Anterior cingulate cortex (tissue), 58 donors: ENCODE measurements around the gene AP5B1.
A peak's percentile ranks its signal among the peaks of the same experiment; 100 is the strongest.

Experiments used
- DNase-seq, 58 donors: peaks; one replicate each; lab custom pipeline; 2025; lab: John Stamatoyannopoulos, UW

AP5B1 gene

DNA sequence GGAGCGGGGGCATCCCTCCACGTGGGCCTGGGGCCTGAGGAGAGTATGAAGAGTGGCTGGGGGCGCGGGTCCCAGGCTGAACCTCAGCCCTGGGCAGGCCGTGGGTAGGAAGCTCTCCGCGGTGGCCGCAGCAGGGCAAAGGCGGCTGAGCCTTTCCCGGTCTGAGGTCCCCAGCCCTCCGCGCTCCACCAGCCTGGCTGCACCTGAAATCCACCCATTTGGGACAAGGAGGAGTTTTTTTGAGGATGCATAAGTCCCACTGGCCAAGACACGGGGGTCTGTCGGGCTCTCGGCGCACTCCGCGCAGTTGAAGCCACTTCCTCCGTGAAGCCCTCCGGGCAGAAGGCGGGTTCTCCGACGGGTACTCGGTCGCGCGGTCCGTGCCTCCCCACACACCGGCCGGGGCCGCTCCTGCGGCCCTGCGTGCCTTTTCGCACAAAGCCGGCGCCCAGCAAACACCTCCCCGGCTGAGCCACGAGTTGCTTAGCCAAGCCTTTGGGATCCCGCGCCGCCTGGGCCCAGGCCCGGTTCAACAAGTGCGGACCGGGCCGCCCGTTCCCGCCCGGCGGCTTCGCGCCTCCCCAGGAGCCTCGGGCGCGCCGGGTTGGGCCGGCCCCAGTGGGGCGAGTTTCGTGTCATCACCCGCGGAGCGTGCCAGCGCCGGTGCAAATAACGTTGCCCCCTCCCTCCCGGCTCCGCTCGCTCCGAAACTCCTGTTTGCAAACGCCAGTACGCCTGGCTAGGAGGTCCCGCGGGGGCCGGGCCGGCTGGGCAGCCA, 5.4 kb upstream of the AP5B1 start:
- no peak for DNase-seq

DNA sequence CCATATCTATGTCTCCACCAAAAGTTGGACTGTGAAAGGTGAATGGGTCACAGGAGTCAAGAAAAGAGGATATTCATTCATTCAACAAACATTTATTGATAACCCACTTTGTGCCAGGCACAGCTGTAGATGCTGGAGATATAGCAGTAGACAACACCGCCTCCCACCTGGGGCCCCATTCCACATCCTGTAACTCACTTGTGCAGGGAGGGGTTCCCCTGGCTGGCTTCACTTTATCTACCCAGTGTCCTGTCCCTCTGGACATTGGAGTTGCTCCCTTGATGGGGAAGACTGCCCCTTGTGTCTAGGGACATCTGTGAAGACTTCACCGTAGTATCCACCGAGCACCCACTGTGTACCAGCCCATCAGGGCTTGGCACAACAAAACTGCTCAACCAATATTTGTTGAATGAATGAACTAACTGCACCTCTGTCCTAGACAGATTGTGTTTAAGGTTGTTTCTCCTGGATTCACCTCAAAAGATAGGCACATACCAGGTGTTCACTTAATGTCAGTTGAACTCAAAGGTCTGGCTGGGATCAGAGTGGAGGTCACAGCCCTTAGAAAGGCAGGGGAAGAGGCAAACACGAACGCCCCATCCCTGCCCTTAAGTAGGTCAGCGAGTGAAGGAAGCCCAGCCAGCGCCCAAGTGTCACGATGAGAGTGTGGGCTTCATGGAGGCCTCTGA, 4.7 kb upstream of the AP5B1 start:
- no peak for DNase-seq

DNA sequence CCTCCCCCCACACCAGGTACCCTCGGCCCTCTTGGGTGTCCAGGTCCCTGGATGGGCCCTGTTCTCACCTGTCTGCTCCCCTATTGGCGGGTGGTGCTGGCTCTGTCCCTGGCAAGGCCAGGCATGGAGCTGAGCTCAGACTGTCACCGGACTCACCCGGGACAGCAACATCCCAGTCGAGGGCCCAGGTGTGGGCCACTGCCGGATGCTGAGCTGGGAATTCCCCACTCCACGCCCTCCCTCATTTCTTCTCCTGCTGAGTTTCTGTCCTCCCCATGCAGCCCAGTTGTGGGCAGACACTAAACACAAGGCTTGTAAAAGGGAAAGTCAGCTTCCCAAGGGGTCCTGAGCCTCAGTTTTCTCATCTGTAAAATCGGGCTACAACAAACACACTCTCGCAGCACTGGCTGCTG, 2.0 kb upstream of the AP5B1 start:
- no peak for DNase-seq

- DNase-seq, result no peak
Observed at GRCh38 chr11:65781962-65782815, 1.4 kb upstream of the AP5B1 start.

GRCh38 chr11:65781152-65781961, 581 bp upstream of the AP5B1 start:
- DNase-seq, result peak in 25 of 58 donors; percentile 8 to 55 (median 24)

- peak in 50 of 58 donors; percentile 21 to 75 (median 52) for DNase-seq
Observed at GRCh38 chr11:65779919-65780769, 632 bp downstream of the AP5B1 start.

- no peak for DNase-seq
Observed at GRCh38 chr11:65779669-65779918, 1.2 kb downstream of the AP5B1 start.

DNA sequence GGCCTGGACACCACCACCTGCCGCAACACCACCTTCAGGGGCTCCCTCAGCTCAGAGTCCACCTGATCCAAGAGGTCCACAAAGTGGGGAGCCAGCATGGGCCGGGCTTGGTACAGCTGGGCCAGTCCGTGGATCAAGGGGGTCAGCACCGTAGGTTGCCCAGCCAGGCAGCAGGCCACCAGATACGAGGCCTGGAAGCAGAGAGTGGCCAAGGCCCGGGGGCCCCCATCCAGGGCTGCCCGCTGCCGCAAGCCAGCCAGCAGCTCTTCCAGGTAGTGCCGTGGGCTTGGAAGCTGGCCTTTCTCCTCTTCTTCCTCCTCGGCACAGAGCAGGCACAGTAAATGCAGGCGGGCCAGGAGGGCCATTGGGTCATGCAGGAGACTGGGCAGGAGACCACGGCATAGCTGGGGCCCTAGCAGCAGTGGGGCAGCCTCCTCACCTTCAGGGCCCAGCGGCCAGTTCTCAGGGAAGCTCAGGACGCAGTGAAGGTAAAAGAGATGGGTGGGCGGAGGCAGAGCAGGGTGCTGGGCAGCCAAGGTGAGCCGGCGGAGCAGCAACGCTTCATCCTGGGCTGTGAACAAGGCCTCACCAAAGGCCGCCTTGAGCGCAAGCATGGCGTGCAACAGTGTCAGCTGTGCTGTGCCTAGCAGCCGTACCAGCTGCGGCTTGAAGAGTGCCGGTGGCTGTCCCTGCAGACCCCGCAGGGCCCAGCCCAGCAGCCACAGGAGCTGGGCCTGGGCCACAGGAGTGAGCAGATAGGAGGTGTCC, 1.7 kb downstream of the AP5B1 start:
- DNase-seq, result no peak

DNA sequence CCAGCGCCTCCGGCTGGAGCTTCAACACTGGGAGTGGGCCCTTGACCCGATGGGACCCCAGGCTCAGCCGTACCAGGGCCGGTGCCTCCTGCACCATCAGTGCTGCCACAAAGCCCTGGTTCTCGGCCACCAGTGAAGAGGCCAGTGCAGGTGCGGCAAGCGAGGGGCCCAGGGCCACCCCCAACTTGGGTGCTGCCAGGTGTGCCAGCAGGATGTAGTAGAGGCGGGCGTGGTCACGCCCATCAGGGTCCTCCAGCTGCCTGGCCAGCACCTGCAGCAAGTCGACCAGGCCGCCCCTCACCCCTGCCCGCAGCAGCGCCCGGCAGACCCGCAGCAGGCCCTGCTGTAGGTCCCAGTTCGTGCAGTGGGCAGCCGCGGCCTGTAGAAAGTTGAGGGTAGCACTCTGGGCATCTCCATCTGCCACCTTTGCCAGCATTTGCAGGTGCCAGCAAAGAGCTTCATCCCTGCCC, 2.3 kb downstream of the AP5B1 start:
- no peak for DNase-seq

DNA sequence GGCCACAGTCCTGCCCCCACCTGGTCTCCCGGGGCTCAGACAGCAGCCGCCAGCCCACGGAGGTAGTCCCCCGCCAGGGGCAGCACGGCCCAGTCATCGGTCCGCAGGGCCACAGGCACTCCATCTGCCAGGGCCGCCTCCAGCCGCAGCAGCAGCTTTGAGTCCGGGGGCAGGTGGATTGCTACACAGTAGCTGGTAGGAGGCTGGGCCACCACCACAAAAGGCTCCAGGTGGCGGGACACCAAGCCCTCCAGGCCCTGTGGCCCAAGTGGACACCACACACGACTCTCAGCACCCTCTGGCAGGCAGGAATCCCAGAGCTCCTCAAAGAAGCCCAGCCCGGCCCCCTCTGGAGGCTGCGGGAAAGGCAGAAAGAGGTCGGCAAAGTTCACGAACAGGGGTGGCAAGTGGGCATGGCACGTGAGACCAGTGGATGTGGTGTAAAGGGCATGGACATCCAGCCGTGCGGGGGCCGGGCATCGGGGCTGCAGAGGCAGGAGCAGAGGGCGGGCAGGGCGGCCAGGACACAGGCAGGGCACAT, 2.9 kb downstream of the AP5B1 start:
- DNase-seq, result no peak

DNA sequence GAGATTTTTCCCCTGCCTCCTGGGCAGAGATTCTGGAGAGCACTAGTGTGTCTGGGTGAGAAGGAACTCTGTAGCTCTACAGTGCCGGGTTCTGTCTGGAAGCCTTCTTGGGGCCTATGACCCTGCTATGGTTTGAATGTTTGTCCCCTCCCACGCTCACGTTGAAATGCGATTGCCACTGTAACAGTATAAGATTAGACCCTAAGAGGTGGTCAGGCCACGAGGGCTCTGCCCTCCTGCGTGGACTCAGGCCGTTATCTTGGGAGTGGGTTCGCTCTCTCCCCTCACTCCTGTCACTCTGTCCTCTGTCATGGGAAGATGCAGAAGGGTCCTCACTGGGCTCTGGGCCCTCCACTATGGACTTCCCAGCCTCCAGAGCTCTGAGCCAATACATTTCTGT, 3.5 kb downstream of the AP5B1 start:
- DNase-seq, result no peak

GRCh38 chr11:65776710-65777141, 4.0 kb downstream of the AP5B1 start:
- no peak for DNase-seq

DNA sequence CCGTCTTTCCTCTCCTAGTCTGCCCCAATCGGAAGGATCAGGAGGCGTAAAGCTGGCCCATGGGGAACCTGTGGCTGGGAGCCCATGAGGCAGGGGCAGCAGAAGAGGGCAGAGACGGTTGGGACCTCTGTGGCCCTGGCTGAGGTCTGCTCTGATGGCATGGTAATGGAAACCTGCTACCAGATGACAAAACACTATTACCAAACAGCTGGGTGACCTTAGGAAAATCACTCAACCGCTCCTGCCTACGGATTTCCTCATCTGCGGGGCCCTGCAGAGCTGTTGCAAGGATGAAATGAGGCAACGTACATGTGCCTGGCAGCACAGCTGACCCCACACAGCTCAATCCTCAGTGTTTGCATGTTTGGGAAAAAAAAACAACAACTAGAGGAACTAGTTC, 4.6 kb downstream of the AP5B1 start:
- DNase-seq, result no peak

DNA sequence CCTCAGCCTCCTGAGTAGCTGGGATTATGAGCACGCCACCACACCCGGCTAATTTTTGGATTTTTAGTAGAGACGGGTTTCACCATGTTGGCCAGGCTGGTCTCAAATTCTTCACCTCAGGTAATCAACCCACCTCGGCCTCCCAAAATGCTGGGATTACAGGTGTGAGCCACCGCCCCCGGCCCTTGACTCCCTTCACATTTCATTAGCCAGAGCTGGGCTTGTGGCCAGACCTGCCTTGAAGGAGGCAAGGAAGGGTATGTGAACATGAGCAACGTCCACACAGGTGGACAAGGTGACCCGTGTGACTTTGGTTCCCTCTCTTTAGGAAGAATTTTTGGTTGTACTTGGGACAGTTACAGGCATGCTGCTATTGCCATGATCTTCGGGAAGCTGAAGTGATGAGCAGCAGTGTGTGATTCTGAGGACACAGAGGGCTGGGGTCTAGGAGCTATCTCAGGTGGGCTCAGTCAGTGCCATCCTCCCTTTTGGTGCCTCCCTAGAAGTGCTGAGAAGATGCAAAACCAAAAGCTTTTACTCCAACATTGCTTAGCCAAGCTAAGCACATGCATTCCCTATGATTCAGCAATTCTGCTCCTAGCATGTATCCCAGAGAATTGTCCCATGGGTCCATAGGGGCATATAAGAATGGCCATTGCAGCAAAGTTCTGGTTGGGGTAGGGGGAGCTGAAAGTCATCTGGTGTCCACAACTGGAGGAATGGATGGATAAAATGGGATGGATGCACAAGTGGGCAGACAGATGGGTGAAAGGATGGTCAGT, 6.1 kb downstream of the AP5B1 start:
- no peak for DNase-seq

GRCh38 chr11:65773784-65774411, 6.9 kb downstream of the AP5B1 start:
- no peak for DNase-seq

DNA sequence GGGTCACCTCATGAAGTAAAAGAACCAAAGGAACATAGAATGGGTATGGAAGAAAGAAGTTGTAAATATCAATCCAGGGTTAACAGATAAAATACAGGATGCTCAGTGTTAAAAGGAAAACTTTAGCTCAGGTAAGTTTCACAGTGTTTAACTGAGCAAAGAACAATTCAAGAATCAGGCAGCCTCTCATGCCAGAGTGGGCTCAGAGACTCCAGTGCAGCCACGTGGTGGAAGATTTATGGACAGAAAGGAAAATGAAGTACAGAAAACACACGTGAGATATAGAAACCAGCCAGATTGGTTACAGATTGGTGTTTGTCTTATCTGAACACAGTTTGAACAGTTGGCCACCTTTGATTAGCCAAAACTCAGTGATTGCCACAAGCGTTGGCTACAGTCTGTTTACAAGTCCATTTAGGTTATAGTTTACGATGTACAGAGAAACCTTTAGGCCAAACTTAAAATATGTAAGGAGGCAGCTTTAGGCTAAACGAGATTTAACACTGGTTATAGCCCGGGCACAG, 9.1 kb downstream of the AP5B1 start:
- no peak for DNase-seq
